PFSK-1 (cell line): ENCODE measurements around the gene ERC1.

Experiments used
- FOXP2 ChIP-seq: optimal IDR thresholded peaks from 2 replicates; pipeline ENCODE3; 2011; ENCODE audit warnings: borderline replicate concordance, control low read depth, inconsistent platforms; ENCODE audit not compliant: insufficient read depth; ENCODE audit errors: extremely low read length, extremely low read depth
- POLR2AphosphoS5 ChIP-seq: IDR thresholded peaks from 2 replicates; pipeline ENCODE4 v1.6.1; 2012; ENCODE audit warnings: low read depth, mild to moderate bottlenecking, control low read depth, low read length, moderate library complexity
- SIN3A ChIP-seq: IDR thresholded peaks from 2 replicates; pipeline ENCODE4 v1.6.1; 2012; ENCODE audit warnings: mild to moderate bottlenecking, low read length, moderate library complexity, borderline replicate concordance; ENCODE audit not compliant: insufficient read depth
- TAF1 ChIP-seq: IDR thresholded peaks from 2 replicates; pipeline ENCODE4 v1.6.1; 2012; ENCODE audit warnings: low read length, control low read depth, borderline replicate concordance; ENCODE audit not compliant: insufficient read depth
- TF ChIP-seq, protein P1 (sequence below), 2 experiments: IDR thresholded peaks; 2 replicates each; pipeline versions ENCODE4 v1.6.1 to v1.8.0; 2011 to 2012; ENCODE audit warnings: low read depth in 2 of 2, low read length in 2 of 2, control low read depth in 1 of 2, inconsistent platforms in 1 of 2, mild to moderate bottlenecking in 1 of 2, moderate library complexity in 1 of 2; ENCODE audit not compliant: insufficient read depth in 1 of 2

GRCh38 chr12:1250641-1251040 lies 259.6 kb downstream of the ERC1 start:
- TF ChIP-seq POLR2AphosphoS5 (no peak), SIN3A (no peak), TAF1 (no peak), FOXP2 (no peak)
- TF ChIP-seq, protein P1, sequence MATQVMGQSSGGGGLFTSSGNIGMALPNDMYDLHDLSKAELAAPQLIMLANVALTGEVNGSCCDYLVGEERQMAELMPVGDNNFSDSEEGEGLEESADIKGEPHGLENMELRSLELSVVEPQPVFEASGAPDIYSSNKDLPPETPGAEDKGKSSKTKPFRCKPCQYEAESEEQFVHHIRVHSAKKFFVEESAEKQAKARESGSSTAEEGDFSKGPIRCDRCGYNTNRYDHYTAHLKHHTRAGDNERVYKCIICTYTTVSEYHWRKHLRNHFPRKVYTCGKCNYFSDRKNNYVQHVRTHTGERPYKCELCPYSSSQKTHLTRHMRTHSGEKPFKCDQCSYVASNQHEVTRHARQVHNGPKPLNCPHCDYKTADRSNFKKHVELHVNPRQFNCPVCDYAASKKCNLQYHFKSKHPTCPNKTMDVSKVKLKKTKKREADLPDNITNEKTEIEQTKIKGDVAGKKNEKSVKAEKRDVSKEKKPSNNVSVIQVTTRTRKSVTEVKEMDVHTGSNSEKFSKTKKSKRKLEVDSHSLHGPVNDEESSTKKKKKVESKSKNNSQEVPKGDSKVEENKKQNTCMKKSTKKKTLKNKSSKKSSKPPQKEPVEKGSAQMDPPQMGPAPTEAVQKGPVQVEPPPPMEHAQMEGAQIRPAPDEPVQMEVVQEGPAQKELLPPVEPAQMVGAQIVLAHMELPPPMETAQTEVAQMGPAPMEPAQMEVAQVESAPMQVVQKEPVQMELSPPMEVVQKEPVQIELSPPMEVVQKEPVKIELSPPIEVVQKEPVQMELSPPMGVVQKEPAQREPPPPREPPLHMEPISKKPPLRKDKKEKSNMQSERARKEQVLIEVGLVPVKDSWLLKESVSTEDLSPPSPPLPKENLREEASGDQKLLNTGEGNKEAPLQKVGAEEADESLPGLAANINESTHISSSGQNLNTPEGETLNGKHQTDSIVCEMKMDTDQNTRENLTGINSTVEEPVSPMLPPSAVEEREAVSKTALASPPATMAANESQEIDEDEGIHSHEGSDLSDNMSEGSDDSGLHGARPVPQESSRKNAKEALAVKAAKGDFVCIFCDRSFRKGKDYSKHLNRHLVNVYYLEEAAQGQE (IDR thresholded peaks at IDR 0.05; ENCODE audit: insufficient read depth in 1 of 2, low read depth in 2 of 2, low read length in 2 of 2): no peak
